HTR-8/SVneo (cell line): ENCODE data around the gene GHRHR.

Experiments used
- DNase-seq: peaks from one replicate; pipeline ENCODE4 v3.0.0; 2011; ENCODE audit warnings: low spot score, mixed read lengths; ENCODE audit not compliant: insufficient read length
- FAIRE-seq: peaks from 2 replicates; lab custom pipeline; 2011; peaks lifted over from hg19 to GRCh38; lab: Jason Lieb, UNC

Gene GHRHR

GRCh38 chr7:30980751-30981150, 17.0 kb downstream of the GHRHR start:
- FAIRE-seq (no peak), DNase-seq (no peak)

- FAIRE-seq (peak; percentile 87), DNase-seq (peak; percentile 86)
These were observed 19.5 kb downstream of the GHRHR start for GRCh38 chr7:30983042-30983913.

- FAIRE-seq (no peak), DNase-seq (no peak)
These were observed 20.1 kb downstream of the GHRHR start for GRCh38 chr7:30983914-30984247.

- FAIRE-seq (no peak), DNase-seq (no peak)
These were observed 20.8 kb downstream of the GHRHR start for GRCh38 chr7:30984359-30985107.

- no peak for FAIRE-seq
These were observed 22.0 kb downstream of the GHRHR start for GRCh38 chr7:30985756-30986155.

GRCh38 chr7:30986331-30986730, 22.6 kb downstream of the GHRHR start:
- FAIRE-seq (no peak), DNase-seq (no peak)

More at GRCh38 chr7:30985756-30986155, 22.0 kb downstream of the GHRHR start:
- no peak for DNase-seq

GRCh38 chr7:30986738-30987137, 23.0 kb downstream of the GHRHR start:
- no peak for FAIRE-seq

GRCh38 chr7:30987178-30987577, 23.4 kb downstream of the GHRHR start:
- DNase-seq (no peak), FAIRE-seq (no peak)

More at GRCh38 chr7:30986738-30987137, 23.0 kb downstream of the GHRHR start:
- DNase-seq, result no peak

GRCh38 chr7:30987936-30988335, 24.2 kb downstream of the GHRHR start:
- no peak for DNase-seq

GRCh38 chr7:30988351-30989005, 24.7 kb downstream of the GHRHR start:
- no peak for FAIRE-seq
- DNase-seq, result no peak

More at GRCh38 chr7:30987936-30988335, 24.2 kb downstream of the GHRHR start:
- no peak for FAIRE-seq

GRCh38 chr7:30989008-30989823, 25.5 kb downstream of the GHRHR start:
- DNase-seq (no peak), FAIRE-seq (no peak)

GRCh38 chr7:30989824-30990672, 26.3 kb downstream of the GHRHR start:
- FAIRE-seq, result no peak
- DNase-seq, result no peak

- DNase-seq (no peak), FAIRE-seq (no peak)
These were observed 27.0 kb downstream of the GHRHR start for GRCh38 chr7:30990673-30991170.

- FAIRE-seq (no peak), DNase-seq (no peak)
These were observed 28.7 kb downstream of the GHRHR start for GRCh38 chr7:30992414-30992813.

GRCh38 chr7:30994206-30995100, 30.7 kb downstream of the GHRHR start:
- DNase-seq (no peak), FAIRE-seq (no peak)

- FAIRE-seq, result no peak
- DNase-seq, result no peak
These were observed 31.8 kb downstream of the GHRHR start for GRCh38 chr7:30995536-30995935.

- DNase-seq, result no peak
- no peak for FAIRE-seq
These were observed 32.5 kb downstream of the GHRHR start for GRCh38 chr7:30996256-30996655.

- DNase-seq (no peak), FAIRE-seq (no peak)
These were observed 33.1 kb downstream of the GHRHR start for GRCh38 chr7:30996883-30997282.
